ENCODE measurements around the gene PPP1R9A.

Gene PPP1R9A

DNA sequence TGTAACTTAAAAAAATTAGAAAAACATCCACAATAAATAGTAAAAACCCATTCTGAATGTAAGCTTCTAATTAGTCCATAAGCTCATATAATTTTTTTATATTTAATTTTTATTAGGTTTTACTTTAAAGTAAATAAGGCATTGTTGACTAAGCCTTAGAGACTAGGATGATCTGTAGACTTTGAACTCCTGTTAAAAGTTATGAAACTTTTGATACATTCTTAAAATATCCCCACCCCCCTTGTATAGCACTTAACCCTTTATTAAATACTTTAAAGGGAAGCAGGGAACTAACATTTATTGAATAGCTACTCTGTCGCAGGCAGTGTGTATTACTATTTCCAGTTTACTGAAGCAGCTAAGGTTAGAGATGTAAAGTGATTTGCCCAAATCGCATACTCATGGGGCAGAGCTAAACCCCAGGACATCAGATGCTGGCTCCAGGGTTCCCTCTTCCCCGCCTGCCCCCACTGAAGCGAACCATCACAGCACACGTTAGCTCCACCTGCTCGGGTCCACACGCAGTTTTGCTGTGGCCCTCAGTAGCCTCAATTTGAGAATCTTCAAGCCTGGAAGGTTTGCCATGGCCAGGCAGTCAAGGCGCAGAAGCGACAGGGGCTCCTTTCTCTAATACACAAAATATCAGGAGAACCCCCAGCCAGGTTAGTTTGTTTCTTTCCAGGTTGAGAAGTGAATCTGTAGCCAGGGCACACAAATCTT, 416.2 kb downstream of the PPP1R9A start:
- no peak for DNase-seq

DNA sequence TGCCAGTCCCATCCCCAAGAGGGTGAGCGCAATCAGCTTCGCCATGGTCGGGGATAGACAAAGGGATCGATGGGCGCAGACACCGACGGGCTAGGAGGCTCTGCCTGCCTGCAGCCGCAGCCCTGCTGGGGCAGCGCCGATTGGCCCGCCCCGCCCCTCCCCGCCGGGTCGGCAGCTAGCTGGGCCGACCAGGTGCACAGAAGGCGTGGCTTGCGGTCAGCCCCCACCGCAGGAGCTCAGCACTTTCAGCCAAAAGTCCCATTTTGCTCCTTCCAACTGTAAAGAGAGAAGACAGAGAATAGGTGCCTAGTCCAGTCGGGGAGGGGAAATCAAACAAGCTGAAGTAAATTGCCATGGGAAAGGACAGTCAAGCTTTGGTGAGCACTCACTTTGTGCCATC, 417.0 kb downstream of the PPP1R9A start, which contains the start of gene PON1:
Gene PON1 (minus strand): TSS at position 102 of the 400 bp plus-strand sequence. CDS start 57 bp downstream, at position 45.
- no peak for DNase-seq

DNA sequence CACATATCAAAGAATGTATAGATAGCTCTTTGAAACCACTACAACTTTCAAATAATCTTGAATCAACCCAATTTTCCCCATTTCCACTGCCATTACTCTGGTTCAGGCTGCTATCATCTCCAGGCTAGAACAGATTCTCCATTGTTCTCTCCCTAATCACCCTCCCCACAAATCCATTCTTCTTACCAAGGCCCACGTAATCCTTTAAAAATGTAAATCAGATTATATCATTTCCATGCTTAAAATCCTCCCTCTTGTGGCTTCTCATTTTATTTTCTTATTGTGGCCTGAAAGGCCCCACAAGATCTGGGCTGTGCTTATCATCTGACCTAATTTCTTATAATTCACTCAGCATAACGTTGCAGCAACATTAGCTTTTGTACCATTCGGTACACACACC, 420.0 kb downstream of the PPP1R9A start:
- DNase-seq: no peak

DNA sequence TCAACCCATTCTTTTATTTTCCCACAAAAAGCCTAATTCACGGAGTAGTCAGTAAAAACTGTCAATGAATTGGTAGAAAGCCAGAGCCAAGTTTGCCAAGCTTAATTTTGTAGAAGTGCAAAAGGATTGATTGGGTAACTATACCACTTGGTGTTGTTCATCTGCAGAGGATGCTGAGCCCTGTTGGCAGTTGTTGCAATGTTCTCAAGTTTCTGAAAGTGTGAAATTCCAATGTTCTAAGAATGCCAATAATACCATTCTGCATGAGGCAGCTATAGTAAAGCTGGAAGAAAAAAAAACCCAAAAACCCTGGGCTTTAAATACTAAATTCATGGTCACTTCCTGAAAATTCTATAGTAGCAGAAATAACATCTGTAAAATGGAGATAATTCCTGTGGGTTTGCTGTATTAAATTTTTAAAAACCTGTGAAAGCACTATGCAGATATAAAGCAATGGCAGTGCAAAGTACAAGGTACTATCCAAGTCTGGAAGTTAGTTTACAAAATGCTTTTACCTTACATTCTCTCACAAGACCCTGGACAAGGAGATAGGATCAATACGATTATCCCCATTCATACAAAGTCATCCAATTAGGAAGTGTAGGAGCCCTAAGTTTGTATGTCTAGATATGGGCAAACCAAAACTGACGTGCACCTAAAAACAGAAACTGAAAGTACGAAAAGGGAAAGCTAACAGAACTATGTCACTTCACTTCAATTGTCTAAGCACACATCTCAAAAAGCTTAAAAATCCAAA, 423.0 kb downstream of the PPP1R9A start:
- DNase-seq: no peak

DNA sequence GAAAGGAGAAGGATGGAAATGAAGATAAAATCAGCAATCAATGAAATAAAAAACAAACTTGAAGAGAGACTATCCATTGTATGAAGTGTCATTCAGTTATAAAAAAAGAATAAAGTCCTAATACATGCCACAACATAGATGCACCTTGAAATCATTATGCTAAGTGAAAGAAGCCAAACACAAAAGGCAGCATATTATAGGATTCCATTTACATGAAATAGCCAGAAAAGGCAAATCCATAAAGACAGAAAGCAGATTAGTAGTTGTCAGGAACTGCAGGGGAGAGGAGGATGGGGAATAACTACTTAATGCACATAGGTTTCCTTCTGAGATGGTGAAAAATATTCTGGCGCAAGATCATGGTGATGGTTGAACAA, 423.6 kb downstream of the PPP1R9A start:
- DNase-seq: no peak

DNA sequence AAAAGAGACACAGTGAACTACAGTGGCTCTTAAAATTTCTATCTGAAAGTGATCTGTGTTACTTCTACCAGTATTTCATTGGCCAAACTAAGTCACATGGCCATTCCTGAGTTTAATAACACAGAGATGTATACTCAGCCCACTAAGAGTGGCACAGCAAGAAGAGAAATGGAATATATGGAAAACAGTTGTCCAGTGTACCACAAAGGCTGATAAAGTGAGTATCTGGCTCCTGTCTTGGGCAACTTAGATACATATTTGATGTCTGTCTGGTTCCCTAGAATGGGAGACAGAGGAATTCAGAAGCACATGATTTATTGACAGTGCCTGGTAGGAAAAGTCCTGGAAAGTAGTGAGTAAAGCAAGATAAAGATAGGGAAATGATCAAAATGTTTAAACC, 427.1 kb downstream of the PPP1R9A start:
- DNase-seq: no peak

DNA sequence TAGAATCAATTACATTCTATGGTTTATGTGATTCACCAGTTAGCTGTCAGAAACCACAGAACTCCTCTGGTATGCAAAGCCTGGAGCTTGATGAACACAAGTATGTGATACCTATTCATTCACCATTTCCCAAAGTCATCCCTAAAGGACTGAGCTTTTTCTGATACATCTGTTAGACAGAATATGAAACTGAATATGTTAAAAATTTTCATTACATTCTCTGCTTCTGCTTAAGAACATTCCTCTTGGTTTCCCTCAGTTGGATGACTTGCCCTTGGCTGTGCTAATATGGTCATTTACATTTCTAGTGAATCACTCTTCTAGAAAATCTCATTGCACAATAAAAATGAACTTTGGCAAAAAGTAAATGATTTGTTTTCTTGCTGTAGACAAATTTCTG, 427.7 kb downstream of the PPP1R9A start:
- DNase-seq: no peak

DNA sequence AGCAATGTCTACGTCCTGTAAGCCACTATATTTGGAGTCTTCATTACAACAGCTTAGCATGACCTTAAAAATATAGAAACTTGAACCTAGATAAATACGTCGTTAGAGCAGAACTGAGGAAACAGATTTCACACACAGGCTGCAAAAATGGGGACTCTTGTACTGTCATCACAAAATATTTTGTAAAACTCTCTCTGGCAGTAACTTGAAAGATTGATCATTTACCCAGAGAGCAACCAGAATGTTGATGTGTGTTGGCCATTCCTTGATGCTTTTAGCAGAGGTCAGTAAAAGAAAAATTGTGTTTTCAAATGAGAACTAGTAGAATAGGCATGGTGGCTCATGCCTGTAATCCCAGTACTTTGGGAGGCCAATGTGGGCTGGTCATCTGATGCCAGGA, 431.4 kb downstream of the PPP1R9A start:
- DNase-seq: no peak

DNA sequence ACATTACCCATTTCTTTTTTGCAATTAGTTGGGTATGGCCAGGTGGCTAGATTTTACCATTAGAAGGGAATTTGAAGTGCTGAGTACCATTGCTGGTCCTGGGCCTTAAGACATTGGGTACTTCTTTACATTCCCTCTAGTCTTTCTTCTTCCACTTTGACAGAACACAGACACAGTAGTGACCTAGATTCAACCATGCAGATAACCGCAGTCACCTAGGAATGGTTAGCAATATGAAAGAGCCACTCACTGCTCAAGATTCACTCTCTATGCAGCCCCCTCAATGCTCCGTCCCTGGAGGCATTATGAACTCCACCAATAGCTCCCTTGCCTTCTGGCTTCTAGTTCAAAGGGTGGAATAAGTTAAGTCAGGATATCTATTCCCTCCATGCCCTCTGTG, 433.1 kb downstream of the PPP1R9A start:
- no peak for DNase-seq

DNA sequence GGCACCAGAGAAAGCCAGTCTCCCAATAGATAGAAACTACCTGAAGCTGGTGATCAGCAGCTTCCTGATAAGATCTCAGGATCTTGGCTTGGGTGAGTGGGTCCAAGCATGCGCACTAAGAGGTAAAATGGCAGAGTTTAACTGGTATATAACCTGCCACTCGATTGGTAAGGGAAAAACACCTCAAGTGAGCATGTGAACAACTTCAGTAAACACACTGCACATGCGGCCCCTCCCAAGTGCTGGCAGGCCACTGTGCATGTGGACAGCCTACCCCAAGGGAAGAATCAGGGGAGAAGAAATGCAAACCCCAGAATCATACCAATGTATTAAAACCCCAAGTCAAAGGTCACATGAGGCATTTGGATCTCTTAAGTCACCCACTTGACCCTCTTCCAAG, 434.6 kb downstream of the PPP1R9A start:
- DNase-seq: no peak

DNA sequence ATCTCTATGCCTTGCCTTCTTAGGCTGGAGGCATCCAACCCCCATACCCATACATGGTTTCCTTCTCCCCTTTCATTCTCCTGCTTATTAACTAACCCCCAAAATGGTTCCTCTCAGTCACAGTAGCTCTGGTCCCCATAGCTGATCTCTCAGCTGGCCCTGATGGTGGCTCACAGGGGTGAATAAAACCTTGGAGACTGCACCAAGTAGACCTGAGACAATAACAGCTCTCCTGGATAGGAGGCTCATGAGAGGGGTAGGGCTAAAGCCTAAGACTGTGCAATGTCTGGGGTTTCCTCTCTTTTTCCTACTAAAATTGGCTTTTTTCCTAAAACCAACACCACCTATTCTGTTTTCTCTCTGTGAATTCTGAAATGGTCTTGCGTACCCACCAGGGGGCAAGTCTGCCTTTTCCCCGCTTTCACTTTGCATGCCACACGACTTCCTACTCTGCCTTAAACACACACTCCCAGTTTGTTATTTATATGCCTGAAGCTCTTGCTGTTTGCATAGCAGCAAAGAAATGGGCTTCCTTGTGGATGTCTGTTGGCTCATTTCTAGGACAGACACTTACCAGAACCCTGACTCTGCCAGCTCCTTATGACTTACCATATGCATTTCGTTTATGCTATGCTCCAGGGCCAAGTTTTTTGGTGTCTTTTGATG, 435.4 kb downstream of the PPP1R9A start:
- DNase-seq: no peak
